ENCODE measurements around the gene CBS.
"Not testable (repeated sequence)": the region's sequence is repeated elsewhere in the genome, so short reads cannot be mapped to it uniquely, and the experiment has no call there.

Gene CBS

GRCh38 chr21:43075170-43076022, at the start of gene CBS:
CBS (minus strand) TSS chr21:43075835; CDS start chr21:43072193, 3,642 bp downstream.
- DNase-seq: not testable (repeated sequence)

- not testable (repeated sequence) for DNase-seq
These were observed 40.3 kb upstream of the CBS start for GRCh38 chr21:43115956-43116355.

GRCh38 chr21:43114483-43114882, 38.8 kb upstream of the CBS start:
- not testable (repeated sequence) for DNase-seq

- DNase-seq: not testable (repeated sequence)
These were observed 33.4 kb upstream of the CBS start for GRCh38 chr21:43109006-43109405.

- not testable (repeated sequence) for DNase-seq
These were observed 32.5 kb upstream of the CBS start for GRCh38 chr21:43108177-43108576.

GRCh38 chr21:43107794-43108137, 32.1 kb upstream of the CBS start:
- DNase-seq: not testable (repeated sequence)

- peak; percentile 64 for DNase-seq
These were observed 31.5 kb upstream of the CBS start, which contains the start of gene U2AF1 for GRCh38 chr21:43106965-43107793. U2AF1 (minus strand) TSS chr21:43107570; CDS start chr21:43107494, 76 bp downstream.

GRCh38 chr21:43104642-43105041, 29.0 kb upstream of the CBS start:
- not testable (repeated sequence) for DNase-seq

- DNase-seq: not testable (repeated sequence)
These were observed 26.6 kb upstream of the CBS start for GRCh38 chr21:43102281-43102680.

GRCh38 chr21:43101676-43102075, 26.0 kb upstream of the CBS start:
- not testable (repeated sequence) for DNase-seq

GRCh38 chr21:43101000-43101399, 25.4 kb upstream of the CBS start:
- DNase-seq: not testable (repeated sequence)

- not testable (repeated sequence) for DNase-seq
These were observed 16.5 kb upstream of the CBS start for GRCh38 chr21:43091979-43092614.

- not testable (repeated sequence) for DNase-seq
These were observed 15.3 kb upstream of the CBS start for GRCh38 chr21:43090947-43091346.

GRCh38 chr21:43089463-43089862, 13.8 kb upstream of the CBS start:
- not testable (repeated sequence) for DNase-seq

GRCh38 chr21:43082587-43083300, 7.1 kb upstream of the CBS start:
- not testable (repeated sequence) for DNase-seq

- DNase-seq: not testable (repeated sequence)
These were observed 1.0 kb upstream of the CBS start for GRCh38 chr21:43076643-43077042.

GRCh38 chr21:43076023-43076637, 495 bp upstream of the CBS start:
- not testable (repeated sequence) for DNase-seq

- DNase-seq: not testable (repeated sequence)
These were observed 1.1 kb downstream of the CBS start for GRCh38 chr21:43074401-43075169.

- DNase-seq: not testable (repeated sequence)
These were observed 2.9 kb downstream of the CBS start for GRCh38 chr21:43072742-43073141.

- DNase-seq: not testable (repeated sequence)
These were observed 6.0 kb downstream of the CBS start for GRCh38 chr21:43069682-43070081.

GRCh38 chr21:43068065-43068464, 7.6 kb downstream of the CBS start:
- DNase-seq: not testable (repeated sequence)
